ENCODE data around the gene EPAS1. TPM values are rescaled to one million over a fixed set of nuclear protein-coding genes. Genes with fewer than 3 reads are reported as not detected.
A peak's percentile ranks its signal among the peaks of the same experiment; 100 is the strongest.

EPAS1 gene
- total and polyA plus RNA-seq, 9 of the 15 experiments (the other 6 are each of a cell fraction or from before 2014, with no cell fraction given), result 0.25 to 11.2 (median 4.1) TPM

GRCh38 chr2:46420945-46421344 is 123.7 kb downstream of the EPAS1 start:
- no peak overlapping the region for H3K4me2 ChIP-seq (ENCODE audit: insufficient read depth, low read length)
- FAIRE-seq, result no peak
- H4K20me1 ChIP-seq (replicated peaks; ENCODE audit: control insufficient read depth, insufficient read depth, low read length), result no peaks in the 10 kb centered on the region
- in situ Hi-C loops (cut with MboI) (no loop called here), intact Hi-C loops (cut with micrococcal nuclease) (no loop called here)
- no peak overlapping the region for H2AFZ ChIP-seq (ENCODE audit: low read depth, low read length)
- no peaks in the 10 kb centered on the region for H3K9me1 ChIP-seq (ENCODE audit: control insufficient read depth, insufficient read depth, low read length)
- H3K9me3 ChIP-seq (replicated peaks; ENCODE audit: control insufficient read depth, insufficient read depth, low read depth, low read length), result no peaks in the 10 kb centered on the region; the same call in 1 of the 2 replicates
- POLR2A ChIA-PET, result no interaction called here
- H3K36me3 ChIP-seq (ENCODE audit: control insufficient read depth, insufficient read depth, low read length), result peaks cover 37% of the 10 kb centered on the region; the same call in 1 of the 3 replicates
- TF ChIP-seq CHD1 (IDR thresholded peaks at IDR 0.05; ENCODE audit: low read length) (no peak), ZNF324 (CRISPR knock-in tag; IDR thresholded peaks at IDR 0.05) (peak; percentile 83)
- H3K4me1 ChIP-seq (replicated peaks in 1 of 2; ENCODE audit: control insufficient read depth in 2 of 2, insufficient read depth in 2 of 2, low read length in 2 of 2), result 0 out of 5 replicates have a peak, but pooled peaks cover 0 to 2% of the 10 kb centered on the region in 2 experiments
- H3K27me3 ChIP-seq (ENCODE audit: control insufficient read depth in 2 of 2, insufficient read depth in 2 of 2, low read length in 2 of 2), result no peaks in the 10 kb centered on the region
- CTCF ChIA-PET (ENCODE audit: low intra/inter-chr PET ratio), result no interaction called here
- no peak overlapping the region for H3K9ac ChIP-seq (ENCODE audit: insufficient read depth in 1 of 2, low read depth in 2 of 2, low read length in 2 of 2)
- BruUV-seq (replicated peaks), result no TSS peak
- 68% methylated on average over 2 of the region's 2 CpGs for WGBS (ENCODE audit: insufficient coverage, low coverage, missing lambda C conversion rate)
- DNase-seq (ENCODE audit: extremely low read depth in 1 of 4, low spot score in 3 of 4), result no peak
- ATAC-seq, result no peak
- H3K27ac ChIP-seq (ENCODE audit: extremely low read depth, low read depth, low read length), result no peak overlapping the region
- no peak overlapping the region for H3K4me3 ChIP-seq
- peaks cover 83% of the 10 kb centered on the region for H3K79me2 ChIP-seq (ENCODE audit: control insufficient read depth, insufficient read depth, low read length)

GRCh38 chr2:46421361-46421760 is 124.2 kb downstream of the EPAS1 start:
- CTCF ChIA-PET (ENCODE audit: low intra/inter-chr PET ratio), result no interaction called here
- Histone ChIP-seq H3K9me1 (ENCODE audit: control insufficient read depth, insufficient read depth, low read length) (no peaks in the 10 kb centered on the region), H4K20me1 (replicated peaks; ENCODE audit: control insufficient read depth, insufficient read depth, low read length) (no peaks in the 10 kb centered on the region), H3K36me3 (ENCODE audit: control insufficient read depth, insufficient read depth, low read length) (peaks cover 37% of the 10 kb centered on the region; the same call in 1 of the 3 replicates), H3K4me1 (replicated peaks in 1 of 2; ENCODE audit: control insufficient read depth in 2 of 2, insufficient read depth in 2 of 2, low read length in 2 of 2) (0 out of 5 replicates have a peak, but pooled peaks cover 0 to 5% of the 10 kb centered on the region in 2 experiments), H3K27ac (ENCODE audit: extremely low read depth, low read depth, low read length) (no peak overlapping the region), H3K9me3 (replicated peaks; ENCODE audit: control insufficient read depth, insufficient read depth, low read depth, low read length) (no peaks in the 10 kb centered on the region; the same call in 1 of the 2 replicates), H3K4me3 (no peak overlapping the region), H3K4me2 (ENCODE audit: insufficient read depth, low read length) (no peak overlapping the region), H3K9ac (ENCODE audit: insufficient read depth in 1 of 2, low read depth in 2 of 2, low read length in 2 of 2) (no peak overlapping the region), H3K27me3 (ENCODE audit: control insufficient read depth in 2 of 2, insufficient read depth in 2 of 2, low read length in 2 of 2) (no peaks in the 10 kb centered on the region), H2AFZ (ENCODE audit: low read depth, low read length) (no peak overlapping the region), H3K79me2 (ENCODE audit: control insufficient read depth, insufficient read depth, low read length) (peaks cover 84% of the 10 kb centered on the region)
- no peak for DNase-seq (ENCODE audit: extremely low read depth in 1 of 4, low spot score in 3 of 4)
- in situ Hi-C loops (cut with MboI) (no loop called here), intact Hi-C loops (cut with micrococcal nuclease) (no loop called here)
- no peak for ATAC-seq
- no TSS peak for BruUV-seq (replicated peaks)
- POLR2A ChIA-PET, result no interaction called here
- no peak for FAIRE-seq
- no peak for TF ChIP-seq ZBTB8A (IDR thresholded peaks at IDR 0.05; ENCODE audit: partially characterized antibody)
- TF ChIP-seq SREBF2 (CRISPR knock-in tag; IDR thresholded peaks at IDR 0.05), result no peak
- TF ChIP-seq ZBTB1 (CRISPR knock-in tag; IDR thresholded peaks at IDR 0.05; ENCODE audit: borderline replicate concordance, low read depth), result no peak
- no peak for TF ChIP-seq ZFP30 (CRISPR knock-in tag; IDR thresholded peaks at IDR 0.05; ENCODE audit: borderline replicate concordance)
- TF ChIP-seq TCF15 (CRISPR knock-in tag; IDR thresholded peaks at IDR 0.05), result no peak
- no peak for TF ChIP-seq ZNF347 (CRISPR knock-in tag; IDR thresholded peaks at IDR 0.05; ENCODE audit: low read depth)
- WGBS (ENCODE audit: insufficient coverage, low coverage, missing lambda C conversion rate), result 35% methylated on average over 2 of the region's 2 CpGs
